GM23338 (cell line): ENCODE data around the gene ZNF224. TPM values are rescaled to one million over a fixed set of nuclear protein-coding genes. Genes with fewer than 3 reads are reported as not detected.

Experiments used
- ATAC-seq: fragments of 200-7000 bp; cut with Tn5 transposase; 3 replicates; pipeline ENCODE4 v1.9.1; 2020
- DNase-seq: peaks from one replicate; pipeline ENCODE4 v3.0.0-alpha.2; 2015; ENCODE audit warnings: low spot score
- H2AFZ ChIP-seq: fragments of 200-600 bp; sonication (generic); 2 replicates; pipeline ENCODE4 v1.8.0; 2016; ENCODE audit warnings: antibody characterized with exemption, mild to moderate bottlenecking, moderate library complexity
- H3F3A ChIP-seq: fragments of 200-600 bp; sonication (generic); replicated peaks from 2 replicates; pipeline ENCODE4 v1.8.0; 2017; ENCODE audit warnings: antibody characterized with exemption, mixed run types, low read depth
- H3K27ac ChIP-seq: fragments of 200-600 bp; sonication (generic); 2 replicates; pipeline ENCODE4 v1.6.1; 2016; ENCODE audit warnings: low read depth
- H3K27me3 ChIP-seq: fragments of 200-600 bp; sonication (generic); 2 replicates; pipeline ENCODE4 v1.8.0; 2016; ENCODE audit warnings: mild to moderate bottlenecking, mixed run types, moderate library complexity; ENCODE audit not compliant: insufficient read depth
- H3K36me3 ChIP-seq: fragments of 200-600 bp; sonication (generic); 2 replicates; pipeline ENCODE4 v1.8.0; 2016; ENCODE audit warnings: mild to moderate bottlenecking; ENCODE audit not compliant: insufficient read depth
- H3K4me1 ChIP-seq: fragments of 200-600 bp; sonication (generic); 2 replicates; pipeline ENCODE4 v1.8.0; 2016; ENCODE audit warnings: mild to moderate bottlenecking, moderate library complexity; ENCODE audit not compliant: insufficient read depth
- H3K4me2 ChIP-seq: fragments of 200-600 bp; sonication (generic); 2 replicates; pipeline ENCODE4 v1.7.1; 2017; ENCODE audit warnings: mixed run types
- H3K4me3 ChIP-seq: fragments of 200-600 bp; sonication (generic); 2 replicates; pipeline ENCODE4 v1.6.1; 2016; ENCODE audit warnings: mixed run types
- H3K79me2 ChIP-seq: fragments of 200-600 bp; sonication (generic); replicated peaks from 2 replicates; pipeline ENCODE4 v1.8.0; 2017; ENCODE audit warnings: mild to moderate bottlenecking; ENCODE audit not compliant: insufficient read depth
- H3K9me2 ChIP-seq: fragments of 200-600 bp; sonication (generic); 2 replicates; pipeline ENCODE4 v1.8.0; 2017; ENCODE audit not compliant: insufficient read depth
- H4K20me1 ChIP-seq: fragments of 200-600 bp; sonication (generic); replicated peaks from 2 replicates; pipeline ENCODE4 v1.8.0; 2017; ENCODE audit warnings: mild to moderate bottlenecking; ENCODE audit not compliant: insufficient read depth
- H3K27ac Mint-ChIP-seq: 2 replicates; pipeline ENCODE4 v1.8.0; 2020; ENCODE audit warnings: inconsistent platforms, mild to moderate bottlenecking, moderate library complexity, mixed read lengths
- H3K27me3 Mint-ChIP-seq: 3 replicates; pipeline ENCODE4 v1.8.0; 2022; ENCODE audit warnings: low read depth, mild to moderate bottlenecking, moderate library complexity, mixed read lengths, inconsistent platforms; ENCODE audit not compliant: insufficient read depth, poor library complexity
- H3K36me3 Mint-ChIP-seq: 3 replicates; pipeline ENCODE4 v1.8.0; 2021; ENCODE audit warnings: low read depth, mild to moderate bottlenecking, inconsistent platforms, moderate library complexity, mixed read lengths
- H3K4me1 Mint-ChIP-seq: 3 replicates; pipeline ENCODE4 v1.8.0; 2020; ENCODE audit warnings: mild to moderate bottlenecking, inconsistent platforms, mixed read lengths
- H3K4me3 Mint-ChIP-seq: 3 replicates; pipeline ENCODE4 v1.8.0; 2021; ENCODE audit warnings: moderate library complexity, mild to moderate bottlenecking, inconsistent platforms, mixed read lengths
- H3K9me3 Mint-ChIP-seq: 3 replicates; pipeline ENCODE4 v1.8.0; 2020; ENCODE audit warnings: moderate library complexity, mild to moderate bottlenecking, inconsistent platforms, mixed read lengths
- CREB1 ChIP-seq: fragments of 250-450 bp; sonication (Bioruptor Pico); IDR thresholded peaks from 2 replicates; pipeline ENCODE4 v1.5.0; 2020; ENCODE audit warnings: low read depth, mild to moderate bottlenecking, moderate library complexity
- EZH2 ChIP-seq: fragments of 200-600 bp; sonication (generic); IDR thresholded peaks from one replicate; pipeline ENCODE4 v1.8.0; 2017; ENCODE audit warnings: antibody characterized with exemption, mild to moderate bottlenecking, low read depth; ENCODE audit not compliant: unreplicated experiment
- EZH2phosphoT487 ChIP-seq: fragments of 200-600 bp; sonication (generic); IDR thresholded peaks from one replicate; pipeline ENCODE4 v1.8.1; 2018; ENCODE audit warnings: antibody characterized with exemption; ENCODE audit not compliant: unreplicated experiment
- POLR2AphosphoS5 ChIP-seq: IDR thresholded peaks from 2 replicates; pipeline ENCODE4 v1.6.1; 2016; ENCODE audit warnings: antibody characterized with exemption, low read depth
- STAT1 ChIP-seq: IDR thresholded peaks from one replicate; pipeline ENCODE4 v1.6.1; 2016; ENCODE audit warnings: antibody characterized with exemption; ENCODE audit not compliant: unreplicated experiment
- ZNF114 ChIP-seq: fragments of 250-450 bp; sonication (Bioruptor Pico); IDR thresholded peaks from 2 replicates; pipeline ENCODE4 v1.5.0; 2020; ENCODE audit warnings: mild to moderate bottlenecking, moderate library complexity
- ZNF331 ChIP-seq: fragments of 250-450 bp; sonication (Bioruptor Pico); IDR thresholded peaks from 2 replicates; pipeline ENCODE4 v1.5.0; 2020; ENCODE audit warnings: low read depth, mild to moderate bottlenecking, moderate library complexity
- polyA plus RNA-seq: library from polyadenylated mRNA; unstranded; fragments of >200 nt; fragmentation: Nextera tagmentation; extraction: Ambion mirVana; gene quantifications from 2 replicates; pipeline ENCODE4 v1.2.1, GENCODE V29; 2016
- total RNA-seq: library from RNA; depleted of rRNA; stranded (reverse); fragments of >200 nt; shearing (Covaris generic); gene quantifications from 2 replicates; pipeline ENCODE4 v1.2.3, GENCODE V29; 2014
- TF ChIP-seq, protein P1 (sequence below): fragments of 250-450 bp; sonication (Bioruptor Pico); IDR thresholded peaks from 2 replicates; pipeline ENCODE4 v1.5.0; 2020; ENCODE audit warnings: mild to moderate bottlenecking, moderate library complexity
- TF ChIP-seq, protein P2 (sequence below): IDR thresholded peaks from one replicate; pipeline ENCODE4 v1.6.1; 2018; ENCODE audit warnings: antibody characterized with exemption; ENCODE audit not compliant: unreplicated experiment
- TF ChIP-seq, protein P3 (sequence below): IDR thresholded peaks from 2 replicates; pipeline ENCODE4 v1.6.1; 2016; ENCODE audit warnings: antibody characterized with exemption
- TF ChIP-seq, protein P4 (sequence below), 2 experiments: fragments of 200-600 bp in 1 of 2; sonication (generic) in 1 of 2; conservative IDR thresholded peaks; 2 replicates each; pipeline versions ENCODE4 v1.5.1 to v1.6.1; 2016 to 2017; ENCODE audit warnings: antibody characterized with exemption in 2 of 2, low read depth in 2 of 2, mild to moderate bottlenecking in 2 of 2, moderate library complexity in 1 of 2

ZNF224 gene
- total and polyA plus RNA-seq, 2 experiments from 2014 or later: 9.4 to 16.5 TPM

DNA sequence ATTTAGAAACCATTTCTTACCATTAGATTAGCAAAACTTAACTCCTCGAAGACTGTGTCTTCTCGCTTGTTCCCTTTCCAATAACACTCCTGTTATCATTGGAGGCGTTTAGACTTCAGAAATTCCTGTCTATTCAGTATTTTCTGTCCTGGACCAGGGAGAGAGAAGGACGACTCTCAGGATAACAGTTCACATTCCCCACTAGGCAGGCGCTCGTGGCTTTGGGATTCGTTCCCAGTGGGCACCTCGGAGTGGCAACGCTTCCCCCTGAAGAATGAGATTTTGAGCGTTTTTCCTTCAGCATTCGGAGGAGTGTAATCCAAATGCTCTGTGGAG is 18.6 kb downstream of the ZNF224 start (continued):
- TF ChIP-seq, protein P1, sequence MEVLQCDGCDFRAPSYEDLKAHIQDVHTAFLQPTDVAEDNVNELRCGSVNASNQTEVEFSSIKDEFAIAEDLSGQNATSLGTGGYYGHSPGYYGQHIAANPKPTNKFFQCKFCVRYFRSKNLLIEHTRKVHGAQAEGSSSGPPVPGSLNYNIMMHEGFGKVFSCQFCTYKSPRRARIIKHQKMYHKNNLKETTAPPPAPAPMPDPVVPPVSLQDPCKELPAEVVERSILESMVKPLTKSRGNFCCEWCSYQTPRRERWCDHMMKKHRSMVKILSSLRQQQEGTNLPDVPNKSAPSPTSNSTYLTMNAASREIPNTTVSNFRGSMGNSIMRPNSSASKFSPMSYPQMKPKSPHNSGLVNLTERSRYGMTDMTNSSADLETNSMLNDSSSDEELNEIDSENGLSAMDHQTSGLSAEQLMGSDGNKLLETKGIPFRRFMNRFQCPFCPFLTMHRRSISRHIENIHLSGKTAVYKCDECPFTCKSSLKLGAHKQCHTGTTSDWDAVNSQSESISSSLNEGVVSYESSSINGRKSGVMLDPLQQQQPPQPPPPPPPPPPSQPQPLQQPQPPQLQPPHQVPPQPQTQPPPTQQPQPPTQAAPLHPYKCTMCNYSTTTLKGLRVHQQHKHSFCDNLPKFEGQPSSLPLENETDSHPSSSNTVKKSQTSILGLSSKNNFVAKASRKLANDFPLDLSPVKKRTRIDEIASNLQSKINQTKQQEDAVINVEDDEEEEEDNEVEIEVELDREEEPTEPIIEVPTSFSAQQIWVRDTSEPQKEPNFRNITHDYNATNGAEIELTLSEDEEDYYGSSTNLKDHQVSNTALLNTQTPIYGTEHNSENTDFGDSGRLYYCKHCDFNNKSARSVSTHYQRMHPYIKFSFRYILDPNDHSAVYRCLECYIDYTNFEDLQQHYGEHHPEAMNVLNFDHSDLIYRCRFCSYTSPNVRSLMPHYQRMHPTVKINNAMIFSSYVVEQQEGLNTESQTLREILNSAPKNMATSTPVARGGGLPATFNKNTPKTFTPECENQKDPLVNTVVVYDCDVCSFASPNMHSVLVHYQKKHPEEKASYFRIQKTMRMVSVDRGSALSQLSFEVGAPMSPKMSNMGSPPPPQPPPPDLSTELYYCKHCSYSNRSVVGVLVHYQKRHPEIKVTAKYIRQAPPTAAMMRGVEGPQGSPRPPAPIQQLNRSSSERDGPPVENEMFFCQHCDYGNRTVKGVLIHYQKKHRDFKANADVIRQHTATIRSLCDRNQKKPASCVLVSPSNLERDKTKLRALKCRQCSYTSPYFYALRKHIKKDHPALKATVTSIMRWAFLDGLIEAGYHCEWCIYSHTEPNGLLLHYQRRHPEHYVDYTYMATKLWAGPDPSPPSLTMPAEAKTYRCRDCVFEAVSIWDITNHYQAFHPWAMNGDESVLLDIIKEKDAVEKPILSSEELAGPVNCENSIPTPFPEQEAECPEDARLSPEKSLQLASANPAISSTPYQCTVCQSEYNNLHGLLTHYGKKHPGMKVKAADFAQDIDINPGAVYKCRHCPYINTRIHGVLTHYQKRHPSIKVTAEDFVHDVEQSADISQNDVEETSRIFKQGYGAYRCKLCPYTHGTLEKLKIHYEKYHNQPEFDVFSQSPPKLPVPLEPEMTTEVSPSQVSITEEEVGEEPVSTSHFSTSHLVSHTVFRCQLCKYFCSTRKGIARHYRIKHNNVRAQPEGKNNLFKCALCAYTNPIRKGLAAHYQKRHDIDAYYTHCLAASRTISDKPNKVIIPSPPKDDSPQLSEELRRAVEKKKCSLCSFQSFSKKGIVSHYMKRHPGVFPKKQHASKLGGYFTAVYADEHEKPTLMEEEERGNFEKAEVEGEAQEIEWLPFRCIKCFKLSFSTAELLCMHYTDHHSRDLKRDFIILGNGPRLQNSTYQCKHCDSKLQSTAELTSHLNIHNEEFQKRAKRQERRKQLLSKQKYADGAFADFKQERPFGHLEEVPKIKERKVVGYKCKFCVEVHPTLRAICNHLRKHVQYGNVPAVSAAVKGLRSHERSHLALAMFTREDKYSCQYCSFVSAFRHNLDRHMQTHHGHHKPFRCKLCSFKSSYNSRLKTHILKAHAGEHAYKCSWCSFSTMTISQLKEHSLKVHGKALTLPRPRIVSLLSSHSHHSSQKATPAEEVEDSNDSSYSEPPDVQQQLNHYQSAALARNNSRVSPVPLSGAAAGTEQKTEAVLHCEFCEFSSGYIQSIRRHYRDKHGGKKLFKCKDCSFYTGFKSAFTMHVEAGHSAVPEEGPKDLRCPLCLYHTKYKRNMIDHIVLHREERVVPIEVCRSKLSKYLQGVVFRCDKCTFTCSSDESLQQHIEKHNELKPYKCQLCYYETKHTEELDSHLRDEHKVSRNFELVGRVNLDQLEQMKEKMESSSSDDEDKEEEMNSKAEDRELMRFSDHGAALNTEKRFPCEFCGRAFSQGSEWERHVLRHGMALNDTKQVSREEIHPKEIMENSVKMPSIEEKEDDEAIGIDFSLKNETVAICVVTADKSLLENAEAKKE (CRISPR knock-in tag): no peak
- TF ChIP-seq ZNF114 (CRISPR knock-in tag) (no peak), CREB1 (CRISPR knock-in tag) (no peak)
- TF ChIP-seq, protein P2, sequence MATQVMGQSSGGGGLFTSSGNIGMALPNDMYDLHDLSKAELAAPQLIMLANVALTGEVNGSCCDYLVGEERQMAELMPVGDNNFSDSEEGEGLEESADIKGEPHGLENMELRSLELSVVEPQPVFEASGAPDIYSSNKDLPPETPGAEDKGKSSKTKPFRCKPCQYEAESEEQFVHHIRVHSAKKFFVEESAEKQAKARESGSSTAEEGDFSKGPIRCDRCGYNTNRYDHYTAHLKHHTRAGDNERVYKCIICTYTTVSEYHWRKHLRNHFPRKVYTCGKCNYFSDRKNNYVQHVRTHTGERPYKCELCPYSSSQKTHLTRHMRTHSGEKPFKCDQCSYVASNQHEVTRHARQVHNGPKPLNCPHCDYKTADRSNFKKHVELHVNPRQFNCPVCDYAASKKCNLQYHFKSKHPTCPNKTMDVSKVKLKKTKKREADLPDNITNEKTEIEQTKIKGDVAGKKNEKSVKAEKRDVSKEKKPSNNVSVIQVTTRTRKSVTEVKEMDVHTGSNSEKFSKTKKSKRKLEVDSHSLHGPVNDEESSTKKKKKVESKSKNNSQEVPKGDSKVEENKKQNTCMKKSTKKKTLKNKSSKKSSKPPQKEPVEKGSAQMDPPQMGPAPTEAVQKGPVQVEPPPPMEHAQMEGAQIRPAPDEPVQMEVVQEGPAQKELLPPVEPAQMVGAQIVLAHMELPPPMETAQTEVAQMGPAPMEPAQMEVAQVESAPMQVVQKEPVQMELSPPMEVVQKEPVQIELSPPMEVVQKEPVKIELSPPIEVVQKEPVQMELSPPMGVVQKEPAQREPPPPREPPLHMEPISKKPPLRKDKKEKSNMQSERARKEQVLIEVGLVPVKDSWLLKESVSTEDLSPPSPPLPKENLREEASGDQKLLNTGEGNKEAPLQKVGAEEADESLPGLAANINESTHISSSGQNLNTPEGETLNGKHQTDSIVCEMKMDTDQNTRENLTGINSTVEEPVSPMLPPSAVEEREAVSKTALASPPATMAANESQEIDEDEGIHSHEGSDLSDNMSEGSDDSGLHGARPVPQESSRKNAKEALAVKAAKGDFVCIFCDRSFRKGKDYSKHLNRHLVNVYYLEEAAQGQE: no peak

DNA sequence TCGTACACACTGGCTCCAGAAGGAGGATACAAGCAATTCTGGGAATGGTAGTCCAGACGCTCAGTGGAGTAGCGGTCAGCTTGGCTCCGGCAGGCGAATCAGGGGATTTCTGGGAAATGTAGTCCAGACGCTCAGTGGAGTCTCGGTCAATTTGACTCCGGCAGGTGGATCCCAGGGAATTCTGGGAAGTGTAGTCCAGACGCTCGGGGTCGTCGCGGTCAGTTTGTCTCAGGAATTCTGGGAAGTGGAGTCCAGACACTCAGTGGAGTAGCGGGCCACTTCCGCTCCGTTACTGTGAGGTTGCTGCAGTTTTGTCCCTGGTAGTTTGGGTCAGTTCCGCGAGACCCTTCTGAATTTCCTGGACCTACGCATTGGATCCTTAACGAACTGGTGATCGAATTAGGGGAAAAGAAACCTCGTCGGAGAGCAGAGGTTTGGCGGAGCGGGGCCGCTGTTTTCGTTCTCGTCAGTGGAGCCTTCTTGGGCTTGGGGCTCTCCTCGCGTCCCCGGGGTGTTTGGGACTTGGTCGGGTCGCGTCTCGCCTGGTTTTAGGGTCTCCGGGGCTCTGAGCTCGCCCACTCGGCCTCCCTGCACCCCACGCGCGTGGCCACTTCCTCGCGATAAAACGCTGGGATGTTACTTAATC is 19.1 kb downstream of the ZNF224 start, which contains the start of gene ZNF225:
Gene ZNF225, plus strand, starts transcription at position 262 of the 646 bp plus-strand sequence. CDS start 2,429 bp downstream, outside the sequence.
- peak within 1 kb of the TSS; percentile 67 for H3K4me3 ChIP-seq
- H3K4me3 Mint-ChIP-seq: peak within 1 kb of the TSS; percentile 97
- peaks cover 4% of the 10 kb centered on the region; the same call in 1 of the 2 replicates for H3K36me3 ChIP-seq
- peak within 1 kb of the TSS; percentile 82 for H3K4me2 ChIP-seq
- no peaks in the 10 kb centered on the region for H3F3A ChIP-seq
- H3K27ac ChIP-seq: peak within 1 kb of the TSS; percentile 67
- H3K36me3 Mint-ChIP-seq: peaks cover 48% of the 10 kb centered on the region
- H4K20me1 ChIP-seq: no peaks in the 10 kb centered on the region
- H3K4me1 ChIP-seq: no peaks in the 10 kb centered on the region
- H3K4me1 Mint-ChIP-seq: no peaks in the 10 kb centered on the region
- DNase-seq: peak; percentile 99
- H3K27ac Mint-ChIP-seq: peak within 1 kb of the TSS; percentile 96
- H3K9me3 Mint-ChIP-seq: peaks cover 36% of the 10 kb centered on the region
- ATAC-seq: peak; percentile 96
- peaks cover 3% of the 10 kb centered on the region for H3K27me3 Mint-ChIP-seq
- peak within 1 kb of the TSS; percentile 82 for H2AFZ ChIP-seq
- peaks cover 31% of the 10 kb centered on the region for H3K79me2 ChIP-seq
- H3K9me2 ChIP-seq: no peaks in the 10 kb centered on the region
- no peaks in the 10 kb centered on the region for H3K27me3 ChIP-seq
- TF ChIP-seq POLR2AphosphoS5 (peak; percentile 71; the same call in 1 of the 2 replicates), EZH2phosphoT487 (no peak), CREB1 (CRISPR knock-in tag) (peak; percentile 71), EZH2 (no peak), ZNF114 (CRISPR knock-in tag) (no peak), ZNF331 (CRISPR knock-in tag) (no peak), STAT1 (no peak)
- TF ChIP-seq, protein P3, sequence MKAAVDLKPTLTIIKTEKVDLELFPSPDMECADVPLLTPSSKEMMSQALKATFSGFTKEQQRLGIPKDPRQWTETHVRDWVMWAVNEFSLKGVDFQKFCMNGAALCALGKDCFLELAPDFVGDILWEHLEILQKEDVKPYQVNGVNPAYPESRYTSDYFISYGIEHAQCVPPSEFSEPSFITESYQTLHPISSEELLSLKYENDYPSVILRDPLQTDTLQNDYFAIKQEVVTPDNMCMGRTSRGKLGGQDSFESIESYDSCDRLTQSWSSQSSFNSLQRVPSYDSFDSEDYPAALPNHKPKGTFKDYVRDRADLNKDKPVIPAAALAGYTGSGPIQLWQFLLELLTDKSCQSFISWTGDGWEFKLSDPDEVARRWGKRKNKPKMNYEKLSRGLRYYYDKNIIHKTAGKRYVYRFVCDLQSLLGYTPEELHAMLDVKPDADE: peak; percentile 100
- TF ChIP-seq, protein P4, sequence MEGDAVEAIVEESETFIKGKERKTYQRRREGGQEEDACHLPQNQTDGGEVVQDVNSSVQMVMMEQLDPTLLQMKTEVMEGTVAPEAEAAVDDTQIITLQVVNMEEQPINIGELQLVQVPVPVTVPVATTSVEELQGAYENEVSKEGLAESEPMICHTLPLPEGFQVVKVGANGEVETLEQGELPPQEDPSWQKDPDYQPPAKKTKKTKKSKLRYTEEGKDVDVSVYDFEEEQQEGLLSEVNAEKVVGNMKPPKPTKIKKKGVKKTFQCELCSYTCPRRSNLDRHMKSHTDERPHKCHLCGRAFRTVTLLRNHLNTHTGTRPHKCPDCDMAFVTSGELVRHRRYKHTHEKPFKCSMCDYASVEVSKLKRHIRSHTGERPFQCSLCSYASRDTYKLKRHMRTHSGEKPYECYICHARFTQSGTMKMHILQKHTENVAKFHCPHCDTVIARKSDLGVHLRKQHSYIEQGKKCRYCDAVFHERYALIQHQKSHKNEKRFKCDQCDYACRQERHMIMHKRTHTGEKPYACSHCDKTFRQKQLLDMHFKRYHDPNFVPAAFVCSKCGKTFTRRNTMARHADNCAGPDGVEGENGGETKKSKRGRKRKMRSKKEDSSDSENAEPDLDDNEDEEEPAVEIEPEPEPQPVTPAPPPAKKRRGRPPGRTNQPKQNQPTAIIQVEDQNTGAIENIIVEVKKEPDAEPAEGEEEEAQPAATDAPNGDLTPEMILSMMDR (conservative IDR thresholded peaks at IDR 0.05; ENCODE audit: low read depth in 2 of 2): no peak
